HEK293T (cell line): Measurements from ENCODE around the gene TGFB1.

Experiments
- CTBP1 ChIP-seq: fragments of 450-650 bp; IDR thresholded peaks from 2 replicates; pipeline ENCODE4 v1.6.1; 2016; ENCODE audit warnings: borderline replicate concordance
- ELF4 ChIP-seq: fragments of 450-650 bp; IDR thresholded peaks from 2 replicates; pipeline ENCODE4 v1.6.1; 2017; ENCODE audit warnings: antibody characterized with exemption
- FOXA1 ChIP-seq: fragments of 450-650 bp; IDR thresholded peaks from 2 replicates; pipeline ENCODE4 v1.6.1; 2016; ENCODE audit warnings: mild to moderate bottlenecking
- HDGF ChIP-seq: fragments of 450-650 bp; IDR thresholded peaks from 2 replicates; pipeline ENCODE4 v1.6.1; 2017; ENCODE audit warnings: antibody characterized with exemption, borderline replicate concordance
- L3MBTL2 ChIP-seq: fragments of 450-650 bp; conservative IDR thresholded peaks from 2 replicates; pipeline ENCODE4 v1.6.1; 2016; ENCODE audit warnings: mild to moderate bottlenecking
- SP1 ChIP-seq: fragments of 450-650 bp; IDR thresholded peaks from 2 replicates; pipeline ENCODE4 v1.6.1; 2017
- SUZ12 ChIP-seq: fragments of 450-650 bp; IDR thresholded peaks from 2 replicates; pipeline ENCODE4 v1.6.1; 2016; ENCODE audit warnings: mild to moderate bottlenecking
- TARDBP ChIP-seq: fragments of 450-650 bp; IDR thresholded peaks from 2 replicates; pipeline ENCODE4 v1.6.1; 2016

- no peak for TF ChIP-seq L3MBTL2
- no peak for TF ChIP-seq CTBP1
- no peak for TF ChIP-seq SP1
- no peak for TF ChIP-seq ELF4
- no peak for TF ChIP-seq SUZ12
- no peak for TF ChIP-seq HDGF
- no peak for TF ChIP-seq TARDBP
- no peak for TF ChIP-seq FOXA1
These were observed 55.3 kb downstream of the TGFB1 start for GRCh38 chr19:41298348-41298964.
